ENCODE results near the gene KASH5. TPM values are rescaled to one million over a fixed set of nuclear protein-coding genes. Genes with fewer than 3 reads are reported as not detected.

The KASH5 gene
- total and polyA plus RNA-seq, 2 of the 13 experiments (the other 11 are each of a cell fraction or from before 2014, with no cell fraction given) = not detected

DNA sequence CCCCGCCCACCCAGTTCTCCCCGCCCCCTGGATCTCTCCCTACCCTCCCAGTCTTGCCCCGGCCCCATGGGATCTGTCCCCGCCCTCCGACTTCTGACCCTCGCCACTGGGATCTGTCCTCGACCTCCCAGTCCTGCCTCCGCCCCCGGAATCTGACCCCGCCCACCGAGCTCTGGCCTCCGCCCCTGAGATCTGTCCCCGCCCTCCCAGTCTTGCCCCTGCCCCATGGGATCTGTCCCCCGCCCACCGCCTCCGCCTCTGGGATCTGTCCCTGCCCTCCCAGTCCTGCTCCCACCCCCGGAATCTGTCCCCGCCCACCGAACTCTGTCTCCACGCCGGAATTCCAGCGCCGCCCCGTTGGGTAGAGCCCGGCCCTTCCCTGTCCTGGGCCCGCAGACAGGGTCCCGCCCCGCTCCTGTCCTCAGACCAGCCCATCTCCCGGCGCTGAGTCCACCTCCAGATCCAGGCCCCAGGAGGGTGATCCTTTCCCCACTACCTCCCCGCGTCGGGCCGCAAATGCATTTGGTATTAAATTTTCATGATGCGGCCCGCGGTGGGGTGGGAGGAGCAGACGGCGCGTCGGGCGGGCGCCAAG lies 54.8 kb downstream of the KASH5 start (continued):
- TF ChIP-seq, protein P1, sequence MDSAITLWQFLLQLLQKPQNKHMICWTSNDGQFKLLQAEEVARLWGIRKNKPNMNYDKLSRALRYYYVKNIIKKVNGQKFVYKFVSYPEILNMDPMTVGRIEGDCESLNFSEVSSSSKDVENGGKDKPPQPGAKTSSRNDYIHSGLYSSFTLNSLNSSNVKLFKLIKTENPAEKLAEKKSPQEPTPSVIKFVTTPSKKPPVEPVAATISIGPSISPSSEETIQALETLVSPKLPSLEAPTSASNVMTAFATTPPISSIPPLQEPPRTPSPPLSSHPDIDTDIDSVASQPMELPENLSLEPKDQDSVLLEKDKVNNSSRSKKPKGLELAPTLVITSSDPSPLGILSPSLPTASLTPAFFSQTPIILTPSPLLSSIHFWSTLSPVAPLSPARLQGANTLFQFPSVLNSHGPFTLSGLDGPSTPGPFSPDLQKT (CRISPR knock-in tag; IDR thresholded peaks at IDR 0.05; ENCODE audit: borderline replicate concordance) = no peak
- TF ChIP-seq STAT5B (CRISPR knock-in tag; IDR thresholded peaks at IDR 0.05) (no peak), ZSCAN29 (CRISPR knock-in tag; conservative IDR thresholded peaks at IDR 0.05) (no peak), POLR2A (IDR thresholded peaks at IDR 0.05; ENCODE audit: insufficient read depth in 1 of 2, low read depth in 2 of 2, low read length in 2 of 2) (peak in 1 of 2 experiments; percentile 56; a peak in 2 of 4 replicates), TEAD3 (CRISPR knock-in tag; optimal IDR thresholded peaks at IDR 0.05; ENCODE audit: borderline replicate concordance) (peak; percentile 14), ZNF704 (CRISPR knock-in tag; IDR thresholded peaks at IDR 0.05; ENCODE audit: borderline replicate concordance) (no peak; the same call in 1 of the 2 replicates), NPAS2 (CRISPR knock-in tag; IDR thresholded peaks at IDR 0.05; ENCODE audit: borderline replicate concordance) (no peak), HOXA9 (CRISPR knock-in tag; IDR thresholded peaks at IDR 0.05; ENCODE audit: borderline replicate concordance) (no peak), NFE2L2 (IDR thresholded peaks at IDR 0.05; ENCODE audit: low read length) (no peak), YEATS2 (CRISPR knock-in tag; IDR thresholded peaks at IDR 0.05; ENCODE audit: borderline replicate concordance) (no peak), MTF2 (CRISPR knock-in tag; IDR thresholded peaks at IDR 0.05; ENCODE audit: borderline replicate concordance) (no peak), MAFK (conservative IDR thresholded peaks at IDR 0.05 in 1 of 2, IDR thresholded peaks at IDR 0.05 in 1 of 2; ENCODE audit: low read length in 2 of 2) (no peak)
- TF ChIP-seq, protein P2, sequence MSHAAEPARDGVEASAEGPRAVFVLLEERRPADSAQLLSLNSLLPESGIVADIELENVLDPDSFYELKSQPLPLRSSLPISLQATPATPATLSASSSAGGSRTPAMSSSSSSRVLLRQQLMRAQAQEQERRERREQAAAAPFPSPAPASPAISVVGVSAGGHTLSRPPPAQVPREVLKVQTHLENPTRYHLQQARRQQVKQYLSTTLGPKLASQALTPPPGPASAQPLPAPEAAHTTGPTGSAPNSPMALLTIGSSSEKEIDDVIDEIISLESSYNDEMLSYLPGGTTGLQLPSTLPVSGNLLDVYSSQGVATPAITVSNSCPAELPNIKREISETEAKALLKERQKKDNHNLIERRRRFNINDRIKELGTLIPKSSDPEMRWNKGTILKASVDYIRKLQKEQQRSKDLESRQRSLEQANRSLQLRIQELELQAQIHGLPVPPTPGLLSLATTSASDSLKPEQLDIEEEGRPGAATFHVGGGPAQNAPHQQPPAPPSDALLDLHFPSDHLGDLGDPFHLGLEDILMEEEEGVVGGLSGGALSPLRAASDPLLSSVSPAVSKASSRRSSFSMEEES (CRISPR knock-in tag; IDR thresholded peaks at IDR 0.05) = no peak

All from HepG2 (cell line).